ENCODE results near the gene CERK.

The CERK gene

DNA sequence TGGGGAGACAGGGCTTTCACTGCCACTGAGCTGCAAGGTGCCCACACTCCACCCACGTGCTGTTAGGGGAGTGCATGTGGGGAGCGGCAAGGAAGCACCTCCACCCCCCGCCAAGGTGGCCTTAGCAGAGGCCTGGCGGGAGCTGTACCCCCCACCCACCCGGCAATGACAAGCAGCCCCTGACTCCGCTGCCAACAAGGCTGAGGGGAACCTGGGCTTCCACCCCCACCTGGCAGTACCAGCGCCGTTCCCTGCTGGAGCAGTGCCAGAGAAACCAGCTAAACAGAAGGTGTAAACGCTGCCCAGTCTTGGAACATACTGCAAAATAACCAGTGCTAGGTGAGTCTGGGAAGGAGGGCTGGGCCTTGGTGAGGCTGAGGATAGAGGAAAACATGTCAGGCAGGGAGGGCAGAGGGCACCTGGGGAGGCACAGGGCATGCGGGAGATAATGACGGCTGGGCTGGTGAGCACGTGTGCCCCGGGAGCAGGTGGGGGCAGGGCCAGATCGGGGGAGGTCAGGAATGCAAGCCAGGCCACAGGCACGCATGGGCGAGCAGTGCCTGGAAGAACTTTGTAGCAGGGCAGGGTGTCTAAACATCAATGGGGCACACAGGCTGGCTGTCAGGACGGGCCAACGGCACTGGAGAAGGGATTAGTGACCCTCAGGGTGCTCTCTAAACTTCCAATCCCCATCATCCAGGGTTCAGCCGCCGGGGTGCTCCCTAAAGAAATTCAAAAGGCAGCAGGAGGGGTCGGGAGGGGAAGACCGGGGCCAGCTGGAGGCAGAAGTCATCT is 6.6 kb downstream of the CERK start:
- peak in 1 of 2 donors; percentile 17 for DNase-seq (ENCODE audit: low read depth in 2 of 2)

DNA sequence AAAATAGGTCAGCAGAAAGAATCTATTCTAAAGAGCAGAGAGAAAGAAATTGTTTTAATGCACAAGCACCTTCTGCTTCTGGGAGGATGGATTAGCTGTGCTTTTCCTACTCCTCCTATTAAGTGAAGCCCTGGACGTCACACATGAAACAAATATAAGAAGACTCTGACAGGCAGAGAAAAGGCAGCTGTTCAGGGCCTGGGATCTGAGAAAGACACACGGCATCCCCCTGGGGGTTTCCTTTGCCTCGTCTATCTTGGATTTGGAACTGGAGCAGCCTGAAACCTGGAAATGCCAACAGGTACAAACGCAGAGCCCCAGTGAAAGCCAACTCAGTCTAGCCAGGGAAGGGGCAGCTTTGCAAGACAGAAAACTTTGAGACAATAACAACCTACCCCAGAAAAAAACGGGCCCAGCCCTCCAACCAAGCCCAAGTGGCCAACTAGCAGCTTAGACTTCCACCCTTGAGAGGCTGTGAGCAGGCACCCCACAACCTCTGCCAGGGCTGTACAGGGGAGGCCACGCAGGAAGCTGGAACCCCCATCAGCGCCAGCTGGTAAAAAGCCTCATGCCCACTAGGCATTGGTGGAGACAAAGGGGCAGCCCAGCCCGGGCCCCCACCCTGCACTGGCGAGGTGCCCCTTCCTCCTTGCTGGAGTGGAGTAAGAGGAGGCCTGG is 7.3 kb downstream of the CERK start:
- DNase-seq (ENCODE audit: low read depth in 2 of 2) = no peak

DNA sequence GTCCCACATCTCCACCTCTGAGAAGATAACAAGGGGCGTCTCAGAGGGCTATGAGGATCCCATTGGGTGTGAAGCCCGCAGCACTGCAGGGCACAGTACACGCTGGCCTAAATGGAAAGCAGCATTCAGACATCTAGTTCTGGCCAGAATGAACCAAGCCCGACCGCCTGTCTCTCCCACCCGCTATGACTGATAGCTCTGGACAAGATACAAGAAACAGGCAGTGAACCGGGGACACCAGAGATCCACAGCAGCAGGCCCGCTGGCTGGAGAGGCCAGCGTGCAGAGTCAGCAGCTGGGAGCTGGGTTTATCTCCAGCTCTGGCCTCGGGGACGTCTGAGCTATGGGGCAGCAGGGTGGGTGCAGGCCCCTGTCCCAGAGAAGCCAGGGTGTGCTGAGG is 9.6 kb downstream of the CERK start:
- no peak for DNase-seq (ENCODE audit: low read depth in 2 of 2)

DNA sequence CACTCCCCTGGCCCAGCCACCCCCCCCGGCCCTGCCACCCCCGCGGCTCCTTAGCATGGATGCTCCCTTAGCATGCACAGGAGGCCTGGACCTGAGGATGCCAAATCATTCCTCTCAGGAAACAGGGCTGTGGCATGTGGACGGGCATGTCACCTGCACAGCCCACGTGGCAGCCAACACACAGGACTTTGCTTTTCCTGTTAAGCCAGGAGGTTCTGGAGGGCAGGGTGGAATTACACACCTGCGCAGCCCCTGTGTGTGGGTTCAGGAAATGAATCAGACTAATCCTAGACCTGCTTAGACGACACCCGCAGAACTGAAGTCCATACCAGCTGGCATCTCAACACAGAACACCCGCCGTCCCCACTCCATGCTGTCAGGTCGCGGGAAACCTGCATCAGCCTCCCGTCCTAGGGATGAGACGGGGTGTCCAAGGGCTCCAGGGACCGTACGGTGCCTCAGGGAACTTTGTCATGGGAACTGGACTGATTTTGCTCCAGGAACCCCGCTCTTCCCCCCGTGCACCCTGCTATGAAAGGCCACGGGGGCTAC is 10.2 kb downstream of the CERK start:
- no peak for DNase-seq (ENCODE audit: low read depth in 2 of 2)

DNA sequence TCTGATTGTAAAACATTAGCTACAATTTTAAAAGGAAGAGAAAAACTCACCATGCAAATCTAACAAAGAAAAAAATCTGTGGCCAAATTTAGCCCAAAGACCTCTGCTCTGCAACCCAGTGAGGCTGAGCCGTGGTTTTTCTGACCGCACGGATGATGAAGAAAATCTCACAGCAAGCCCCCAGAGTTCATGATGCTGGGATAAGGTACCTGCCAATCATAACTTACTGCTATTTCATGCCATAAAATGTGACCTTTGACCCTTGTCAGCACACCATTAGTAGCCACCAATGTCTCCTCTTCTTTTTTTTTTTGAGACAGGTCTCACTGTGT is 11.1 kb downstream of the CERK start:
- no peak for DNase-seq (ENCODE audit: low read depth in 2 of 2)

DNA sequence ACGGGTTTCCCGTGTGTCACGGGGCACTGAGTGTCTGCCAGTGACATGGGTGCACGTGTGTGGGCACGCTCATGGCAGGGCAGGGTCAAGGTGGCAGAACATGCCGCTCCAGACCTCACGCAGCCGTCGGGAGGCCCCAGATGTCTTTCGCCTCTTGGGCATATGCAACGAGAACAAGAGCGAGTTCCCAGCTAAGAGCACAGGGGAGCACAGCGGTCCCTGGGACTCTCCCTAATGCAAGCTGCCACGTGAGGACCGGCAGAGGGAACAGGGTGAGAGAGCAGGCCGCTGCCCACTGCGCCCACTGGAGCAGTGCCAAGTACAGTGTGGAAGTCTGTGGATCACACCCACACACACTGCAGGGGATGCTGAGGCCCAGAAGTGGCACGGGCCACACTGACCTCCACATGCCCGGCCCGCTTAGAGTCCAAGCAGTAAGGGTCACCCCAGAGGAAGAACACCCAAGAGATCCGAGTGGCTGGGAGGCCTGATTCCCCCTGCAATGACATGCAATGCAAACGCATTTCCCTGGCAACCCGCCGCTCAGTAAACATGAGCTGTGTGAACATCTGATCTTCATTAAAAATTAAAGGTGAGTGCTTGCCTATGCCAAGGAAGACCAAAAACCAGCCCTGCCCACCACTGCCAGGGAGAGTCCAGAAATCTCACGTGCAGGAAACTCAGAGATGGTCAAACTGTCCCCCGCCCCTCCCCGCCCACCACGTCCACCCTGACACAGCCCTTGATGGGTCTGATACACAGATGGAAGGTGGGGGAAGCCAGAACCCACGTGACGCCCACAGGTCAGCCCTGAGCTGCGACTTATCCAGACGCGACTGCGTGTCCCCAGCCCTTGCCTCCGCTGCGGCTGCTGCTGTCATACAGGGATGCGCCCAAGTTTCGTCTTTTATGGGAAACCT is 11.7 kb downstream of the CERK start:
- DNase-seq (ENCODE audit: low read depth in 2 of 2) = no peak

DNA sequence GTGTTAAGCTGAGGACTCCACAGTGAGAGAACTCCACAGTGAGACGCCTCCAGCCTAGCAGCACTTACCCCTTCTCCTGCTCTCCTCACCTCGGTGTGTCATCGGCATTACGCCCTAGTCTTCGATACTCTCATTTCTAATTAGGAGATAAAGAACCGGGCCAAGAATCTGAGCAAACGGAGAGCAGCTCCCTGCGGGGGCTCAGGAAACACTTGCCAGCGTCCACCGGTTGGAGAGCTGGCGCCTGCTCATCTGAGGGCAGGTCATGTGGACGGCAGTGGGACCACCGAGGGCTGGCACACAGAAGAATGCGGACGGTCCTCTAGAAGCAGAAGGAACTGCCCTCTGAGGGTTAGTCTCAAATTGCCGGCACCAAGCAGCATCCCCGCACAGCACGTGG is 13.0 kb downstream of the CERK start:
- no peak for DNase-seq (ENCODE audit: low read depth in 2 of 2)

DNA sequence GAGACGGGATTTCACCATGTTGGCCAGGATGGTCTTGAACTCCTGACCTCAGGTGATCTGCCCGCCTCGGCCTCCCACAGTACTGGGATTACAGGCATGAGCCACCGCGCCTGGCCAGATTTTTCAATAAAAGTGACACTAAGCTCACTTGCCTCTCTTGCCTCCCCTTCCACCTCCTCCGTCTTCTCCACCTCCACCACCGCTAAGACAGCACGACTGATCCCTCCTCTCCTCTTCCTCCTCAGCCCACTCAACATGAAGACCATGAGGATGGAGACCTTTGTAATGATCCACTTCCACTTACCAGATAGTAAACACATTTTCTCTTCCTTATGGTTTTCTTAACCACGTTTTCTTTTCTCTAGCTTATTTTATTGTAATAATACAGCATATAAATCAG is 14.2 kb downstream of the CERK start:
- DNase-seq (ENCODE audit: low read depth in 2 of 2) = no peak

DNA sequence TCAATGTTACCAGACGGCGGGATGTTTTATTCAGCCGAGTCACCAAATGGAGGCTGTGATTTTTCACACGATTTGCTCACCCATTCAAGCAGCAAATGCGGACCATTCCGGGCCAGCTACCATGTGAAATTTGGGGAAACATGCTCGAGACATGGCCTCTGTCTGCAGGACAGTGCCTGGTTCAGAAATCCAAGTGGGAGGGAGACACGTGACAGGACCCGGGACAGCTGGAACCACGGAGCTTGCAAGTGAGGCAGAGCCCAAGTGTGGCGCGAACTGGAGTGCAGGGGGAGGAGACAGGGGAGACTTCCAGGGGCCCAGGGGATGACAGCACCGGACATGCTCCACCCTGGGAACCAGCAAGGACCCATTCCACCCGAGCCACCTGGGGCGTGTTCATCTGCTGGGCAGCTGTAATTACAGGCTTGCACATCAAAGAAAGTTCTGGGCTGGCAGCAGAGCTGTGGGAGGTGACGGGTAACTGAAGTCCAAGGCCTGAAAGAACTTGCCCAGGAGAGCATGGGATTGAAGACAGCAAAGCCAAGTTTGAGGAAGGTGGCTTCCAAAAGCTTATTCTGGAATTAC is 16.5 kb downstream of the CERK start:
- no peak for DNase-seq (ENCODE audit: low read depth in 2 of 2)

DNA sequence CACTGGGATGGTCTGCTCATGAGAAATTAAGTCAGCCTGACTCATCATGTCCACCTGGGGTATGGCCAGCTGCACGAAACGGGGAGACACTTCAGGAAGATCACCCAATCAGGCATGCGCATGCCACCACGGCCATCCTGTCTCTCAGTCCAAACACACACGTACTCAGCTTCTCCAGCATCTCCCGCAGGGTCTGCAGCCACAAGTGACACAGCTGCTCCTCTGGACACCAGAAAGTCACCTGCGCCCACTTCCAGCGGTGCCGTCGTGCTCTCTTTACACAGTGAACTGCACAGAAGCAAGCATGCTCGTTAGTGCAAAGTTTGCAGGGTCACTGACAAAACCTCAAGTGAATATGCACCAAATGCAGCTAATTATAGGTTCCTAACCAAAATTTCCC is 18.1 kb downstream of the CERK start:
- DNase-seq (ENCODE audit: low read depth in 2 of 2) = no peak

DNA sequence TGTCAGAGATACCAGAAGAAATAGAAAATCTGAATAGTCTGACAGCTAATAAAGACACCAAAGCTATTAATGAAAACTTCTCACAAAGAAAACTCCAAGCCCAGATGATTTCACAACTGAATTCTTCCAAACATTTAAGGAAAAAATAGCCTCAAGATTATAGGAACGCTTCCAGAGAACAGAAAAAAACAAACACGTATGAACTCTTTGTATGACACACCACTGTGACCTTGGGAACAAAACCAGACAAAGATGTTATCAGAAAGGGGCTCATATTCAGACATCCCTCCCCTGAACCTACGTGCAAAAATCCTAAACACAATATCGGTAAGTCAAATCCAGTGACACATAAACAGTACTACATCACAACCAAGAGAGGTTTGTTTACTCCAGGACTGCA is 23.5 kb downstream of the CERK start:
- no peak for DNase-seq (ENCODE audit: low read depth in 2 of 2)

DNA sequence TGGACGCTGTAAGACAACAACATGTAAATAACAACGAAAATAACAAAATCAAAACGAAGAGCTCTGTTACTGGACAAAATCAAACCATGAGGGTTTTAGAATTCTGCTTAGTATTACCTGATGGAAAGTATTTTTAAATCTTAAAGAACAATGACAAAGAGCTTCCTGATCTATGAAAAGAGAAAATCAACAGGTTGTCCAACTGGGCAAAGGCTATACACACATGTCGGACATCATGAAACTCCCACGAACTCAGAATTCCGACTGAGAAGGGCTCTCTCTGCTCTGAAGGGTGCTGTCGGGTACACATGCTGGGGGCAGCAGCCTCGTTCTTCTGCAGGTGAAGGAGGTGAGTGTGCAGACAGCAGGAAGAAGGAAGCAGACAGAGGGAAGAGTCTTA is 25.8 kb downstream of the CERK start:
- DNase-seq (ENCODE audit: low read depth in 2 of 2) = no peak

DNA sequence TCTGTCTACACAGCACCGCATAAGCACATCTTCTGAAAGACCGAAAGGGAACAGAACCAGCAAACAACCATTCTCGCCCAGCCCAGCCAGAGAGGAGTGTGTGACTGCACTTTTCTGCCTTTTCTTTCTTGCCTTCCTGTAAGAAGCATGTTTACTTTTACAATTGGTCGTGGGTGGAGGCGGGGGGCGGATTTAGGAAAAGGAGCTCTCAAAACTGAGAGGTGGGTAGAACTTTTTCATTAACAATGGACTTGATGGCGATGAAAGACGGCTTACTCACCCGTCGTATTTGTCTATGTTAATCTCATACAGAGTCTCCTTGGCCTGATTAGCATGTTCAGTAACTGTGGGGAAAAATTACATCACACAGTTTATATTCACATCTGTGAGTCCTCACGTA is 27.2 kb downstream of the CERK start:
- no peak for DNase-seq (ENCODE audit: low read depth in 2 of 2)

DNA sequence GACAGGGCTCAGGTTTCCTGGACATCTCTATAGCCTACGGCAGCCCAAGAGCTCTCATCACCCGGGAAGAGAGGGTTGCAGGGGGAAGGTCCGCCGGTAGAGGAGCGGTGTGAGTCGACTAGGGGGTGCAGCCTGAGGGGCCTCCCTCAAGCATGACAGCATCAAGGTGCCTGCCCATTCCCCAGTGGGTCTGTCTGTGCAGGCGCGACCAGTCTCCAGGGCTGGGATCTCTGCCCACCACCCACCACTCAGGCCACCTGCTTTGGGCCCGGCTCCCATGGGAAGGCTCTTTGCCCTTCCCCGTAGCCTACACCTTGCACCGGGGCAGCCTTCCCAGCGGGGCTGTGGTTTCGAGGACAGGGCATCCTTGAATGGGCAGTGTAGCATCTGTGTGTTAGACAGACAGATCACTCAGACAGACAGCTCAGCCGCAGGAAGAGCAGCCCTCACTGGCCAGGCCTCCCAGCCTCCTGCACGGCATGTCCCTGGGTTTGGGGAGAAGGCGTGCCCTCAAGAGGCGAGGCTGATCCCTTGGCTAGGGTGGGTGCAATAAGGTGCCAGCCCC is 29.2 kb downstream of the CERK start:
- DNase-seq (ENCODE audit: low read depth in 2 of 2) = no peak

DNA sequence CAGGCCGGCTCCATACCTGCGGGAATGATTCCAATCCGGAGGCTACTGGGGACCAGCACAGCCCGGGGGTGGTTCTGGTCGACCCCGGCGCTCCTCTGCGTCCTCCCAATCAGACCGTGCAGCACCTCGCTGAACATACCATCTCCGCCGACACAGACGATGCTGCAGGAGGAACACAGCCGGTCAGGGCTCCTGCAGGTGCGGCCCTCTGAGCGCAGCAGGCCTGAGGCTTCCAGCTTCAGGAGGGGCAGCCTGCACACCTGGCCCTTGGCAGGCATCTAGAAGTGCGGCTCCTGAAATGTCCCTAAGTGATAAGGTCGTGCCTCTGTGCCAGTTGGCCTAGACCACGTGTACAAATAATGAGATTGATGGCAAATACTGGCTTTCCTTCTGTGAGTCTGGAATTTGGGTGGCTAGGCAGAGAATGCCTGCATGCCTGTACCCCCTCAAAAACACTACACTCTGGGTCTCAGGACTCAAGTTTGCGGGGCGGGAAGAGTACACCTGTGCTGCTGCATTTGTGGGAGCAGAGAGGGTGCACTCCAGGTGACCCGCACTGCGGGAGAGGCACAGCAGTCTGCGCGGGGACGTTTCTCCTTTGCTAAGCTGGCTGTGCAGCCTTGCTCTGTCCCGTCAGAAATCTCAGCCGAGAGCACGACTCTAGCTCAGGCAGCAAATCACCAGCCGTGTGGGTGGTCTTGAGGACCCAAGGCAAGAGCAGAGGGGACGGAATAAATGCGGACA is 30.1 kb downstream of the CERK start:
- no peak for DNase-seq (ENCODE audit: low read depth in 2 of 2)

DNA sequence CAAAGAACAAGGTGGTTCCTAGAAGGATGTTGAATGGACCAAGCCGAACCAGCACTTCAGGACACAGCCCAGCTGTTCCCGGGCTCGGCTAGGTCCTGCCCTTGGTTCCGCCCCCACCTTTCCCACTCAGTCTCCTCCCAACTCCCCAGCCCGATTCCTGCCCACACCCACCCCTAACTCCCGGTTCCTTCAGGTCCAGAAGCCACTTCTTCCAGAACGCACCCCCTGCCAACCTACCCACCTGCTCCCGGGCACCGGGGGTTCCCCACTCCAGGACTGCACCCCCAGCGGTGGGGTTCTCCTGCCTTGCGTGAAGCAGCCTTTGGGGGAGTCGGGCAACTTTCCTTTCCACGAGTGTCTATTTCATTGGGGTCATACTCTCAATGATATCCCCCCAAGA is 30.7 kb downstream of the CERK start:
- DNase-seq (ENCODE audit: low read depth in 2 of 2) = no peak

DNA sequence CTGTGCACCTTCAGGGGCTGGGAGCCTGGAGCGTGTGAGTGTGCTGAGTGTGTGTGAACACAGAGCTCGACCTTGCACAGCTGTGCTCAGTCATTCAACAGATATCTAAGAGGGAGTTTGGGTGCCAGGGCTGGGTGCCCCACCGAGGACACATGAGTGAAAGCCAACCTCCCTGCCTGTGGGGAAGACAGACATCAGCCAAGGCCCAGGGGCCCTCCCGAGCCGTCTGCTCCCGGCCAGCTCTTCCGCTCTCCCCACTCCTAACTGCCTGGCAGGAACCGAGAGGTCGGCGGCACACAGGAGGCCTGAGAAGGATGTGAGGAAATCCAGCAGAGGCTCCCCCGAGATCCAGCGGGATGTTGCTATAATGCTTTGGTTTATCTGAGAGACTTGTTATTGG is 32.0 kb downstream of the CERK start:
- DNase-seq (ENCODE audit: low read depth in 2 of 2) = no peak

DNA sequence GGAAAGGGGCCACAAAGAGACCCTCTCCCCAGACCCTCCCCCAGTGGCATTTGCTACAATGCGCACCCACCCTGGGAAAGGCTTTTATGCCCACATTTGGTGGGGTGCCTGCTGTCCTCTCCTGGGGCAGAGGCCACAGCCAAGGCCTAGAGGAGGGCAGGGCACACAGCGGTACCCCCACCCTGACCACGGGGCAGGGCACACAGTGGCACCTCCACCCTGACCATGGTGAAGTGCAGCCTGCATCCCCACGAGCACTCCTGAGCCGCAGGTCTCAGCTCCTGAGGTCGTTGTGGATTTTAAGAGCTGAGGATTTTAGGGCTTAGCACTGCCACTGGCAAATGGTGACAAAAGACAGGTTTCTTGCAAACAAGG is 34.1 kb downstream of the CERK start:
- DNase-seq (ENCODE audit: low read depth in 2 of 2) = no peak

DNA sequence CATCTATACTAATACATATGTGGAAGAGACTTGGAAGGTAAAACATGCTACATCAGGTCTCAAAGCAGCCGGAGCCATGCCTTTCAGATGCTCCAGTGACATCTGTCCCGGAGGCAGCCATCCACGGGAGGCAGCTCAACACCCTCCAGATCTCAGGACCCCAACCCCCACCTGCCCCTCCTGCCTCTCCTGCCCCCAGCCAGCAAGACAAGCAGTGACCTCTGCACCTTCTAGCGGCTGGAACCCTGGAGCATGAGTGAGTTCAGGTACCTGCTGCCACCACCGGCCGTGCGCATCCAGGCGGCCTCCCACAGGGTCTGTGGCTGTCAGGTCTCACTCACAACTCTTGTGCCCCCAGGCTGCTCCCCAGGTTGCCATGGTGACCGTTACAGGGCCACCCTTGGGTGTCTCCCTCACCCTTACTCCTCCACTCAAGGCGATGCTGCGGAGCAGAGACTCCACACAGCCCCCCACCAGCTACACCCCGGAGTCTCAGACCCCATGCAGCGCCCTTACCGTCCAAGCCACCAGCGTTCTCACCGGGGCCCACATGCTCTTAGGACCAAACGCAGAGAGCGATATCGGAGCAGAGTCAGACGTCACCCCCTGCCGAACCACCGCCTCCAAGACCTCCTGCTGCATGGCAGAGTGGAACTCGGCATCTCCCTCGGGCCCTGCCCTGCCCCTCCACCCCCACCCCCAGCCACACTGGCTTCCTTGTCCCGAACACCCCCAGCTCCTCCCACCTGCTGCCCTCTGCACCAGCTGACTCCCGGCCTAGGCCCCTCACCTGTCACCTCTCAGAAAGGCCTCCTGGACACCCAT is 34.7 kb downstream of the CERK start:
- DNase-seq (ENCODE audit: low read depth in 2 of 2) = no peak

DNA sequence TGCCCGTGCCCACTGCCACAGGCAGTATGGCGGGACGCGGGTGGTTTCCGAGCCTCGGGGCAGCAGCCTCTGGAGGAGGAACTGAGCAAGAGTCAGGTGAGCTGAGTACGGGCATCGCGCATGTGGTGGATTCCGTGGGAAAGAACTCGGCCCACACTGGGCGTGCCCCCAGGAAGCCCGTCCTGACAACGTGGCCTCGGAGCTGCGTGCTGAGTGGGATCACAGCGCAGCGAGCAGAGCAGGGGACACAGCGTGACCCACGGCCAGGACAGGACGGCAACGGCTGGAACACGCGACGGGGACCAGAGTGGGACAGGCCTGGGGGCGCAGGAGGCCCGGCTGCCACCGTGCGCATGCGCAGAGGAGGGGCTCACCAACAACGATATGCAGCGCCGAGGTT is 36.8 kb downstream of the CERK start:
- DNase-seq (ENCODE audit: low read depth in 2 of 2) = no peak
